SK-N-SH treated with all-trans-retinoic acid at 6 μM for 48 hours (cell line): ENCODE measurements around the gene SCN8A.
A peak's percentile ranks its signal among the peaks of the same experiment; 100 is the strongest.

Source experiments
- ATAC-seq: fragments of 200-7000 bp; cut with Tn5 transposase; 3 replicates; pipeline ENCODE4 v1.9.1; 2020; ENCODE audit warnings: mild to moderate bottlenecking, moderate library complexity
- ARNTL ChIP-seq: fragments of 450-650 bp; formaldehyde crosslinking; IDR thresholded peaks from 2 replicates; pipeline ENCODE4 v1.5.0; 2020; ENCODE audit warnings: low read depth, mild to moderate bottlenecking, moderate library complexity, borderline replicate concordance
- BACH2 ChIP-seq: fragments of 250-450 bp; sonication (Bioruptor Pico); IDR thresholded peaks from 2 replicates; pipeline ENCODE4 v1.9.0; 2021; ENCODE audit warnings: mild to moderate bottlenecking, borderline replicate concordance
- CSDC2 ChIP-seq: fragments of 250-450 bp; sonication (Bioruptor Pico); IDR thresholded peaks from 2 replicates; pipeline ENCODE4 v1.5.0; 2020; ENCODE audit warnings: mild to moderate bottlenecking, moderate library complexity
- ESRRG ChIP-seq: fragments of 250-450 bp; sonication (Bioruptor Pico); IDR thresholded peaks from 2 replicates; pipeline ENCODE4 v1.6.1; 2021; ENCODE audit warnings: mild to moderate bottlenecking
- GLIS3 ChIP-seq: fragments of 250-450 bp; sonication (Bioruptor Pico); IDR thresholded peaks from 2 replicates; pipeline ENCODE4 v1.5.0; 2020; ENCODE audit warnings: mild to moderate bottlenecking, moderate library complexity
- ISL1 ChIP-seq: fragments of 250-450 bp; sonication (Bioruptor Pico); IDR thresholded peaks from 2 replicates; pipeline ENCODE4 v2.1.2; 2022; ENCODE audit warnings: mild to moderate bottlenecking, moderate library complexity
- PPARA ChIP-seq: fragments of 250-450 bp; sonication (Bioruptor Pico); IDR thresholded peaks from 2 replicates; pipeline ENCODE4 v1.5.0; 2020; ENCODE audit warnings: mild to moderate bottlenecking, borderline replicate concordance
- RARB ChIP-seq: fragments of 250-450 bp; sonication (Bioruptor Pico); IDR thresholded peaks from 2 replicates; pipeline ENCODE4 v1.8.0; 2021; ENCODE audit warnings: mild to moderate bottlenecking, moderate library complexity
- SNAI2 ChIP-seq: fragments of 250-450 bp; sonication (Bioruptor Pico); IDR thresholded peaks from 2 replicates; pipeline ENCODE4 v1.5.0; 2020; ENCODE audit warnings: mild to moderate bottlenecking, moderate library complexity
- TCF4 ChIP-seq: fragments of 250-450 bp; sonication (Bioruptor Pico); IDR thresholded peaks from 2 replicates; pipeline ENCODE4 v1.8.0; 2021; ENCODE audit warnings: mild to moderate bottlenecking, moderate library complexity, borderline replicate concordance
- TOX ChIP-seq: fragments of 250-450 bp; sonication (Bioruptor Pico); IDR thresholded peaks from 2 replicates; pipeline ENCODE4 v1.8.0; 2021; ENCODE audit warnings: mild to moderate bottlenecking, moderate library complexity, borderline replicate concordance
- ZFP3 ChIP-seq: fragments of 250-450 bp; sonication (Bioruptor Pico); IDR thresholded peaks from 2 replicates; pipeline ENCODE4 v1.5.0; 2020; ENCODE audit warnings: mild to moderate bottlenecking, moderate library complexity
- ZFP30 ChIP-seq: fragments of 450-650 bp; formaldehyde crosslinking; IDR thresholded peaks from 2 replicates; pipeline ENCODE4 v1.5.0; 2022; ENCODE audit warnings: mild to moderate bottlenecking, moderate library complexity
- ZNF565 ChIP-seq: fragments of 450-650 bp; formaldehyde crosslinking; conservative IDR thresholded peaks from 2 replicates; pipeline ENCODE4 v1.5.0; 2020; ENCODE audit warnings: low read depth, mild to moderate bottlenecking, moderate library complexity
- ZNF70 ChIP-seq: fragments of 450-650 bp; formaldehyde crosslinking; IDR thresholded peaks from 2 replicates; pipeline ENCODE4 v1.5.0; 2020; ENCODE audit warnings: mild to moderate bottlenecking, moderate library complexity
- ZNF8 ChIP-seq: fragments of 450-650 bp; formaldehyde crosslinking; IDR thresholded peaks from 2 replicates; pipeline ENCODE4 v1.5.0; 2020; ENCODE audit warnings: mild to moderate bottlenecking, moderate library complexity
- TF ChIP-seq, protein P1 (sequence below): fragments of 250-450 bp; sonication (Bioruptor Pico); IDR thresholded peaks from 2 replicates; pipeline ENCODE4 v1.5.1; 2021; ENCODE audit warnings: mild to moderate bottlenecking, moderate library complexity
- TF ChIP-seq, protein P2 (sequence below): fragments of 250-450 bp; sonication (Bioruptor Pico); IDR thresholded peaks from 2 replicates; pipeline ENCODE4 v1.5.1; 2020; ENCODE audit warnings: low read depth, mild to moderate bottlenecking, moderate library complexity
- TF ChIP-seq, protein P3 (sequence below): fragments of 250-450 bp; sonication (Bioruptor Pico); IDR thresholded peaks from 2 replicates; pipeline ENCODE4 v1.8.0; 2020; ENCODE audit warnings: mild to moderate bottlenecking, moderate library complexity, borderline replicate concordance
- TF ChIP-seq, protein P4 (sequence below): fragments of 250-450 bp; sonication (Bioruptor Pico); IDR thresholded peaks from 2 replicates; pipeline ENCODE4 v1.5.0; 2020; ENCODE audit warnings: mild to moderate bottlenecking, moderate library complexity

SCN8A gene

DNA sequence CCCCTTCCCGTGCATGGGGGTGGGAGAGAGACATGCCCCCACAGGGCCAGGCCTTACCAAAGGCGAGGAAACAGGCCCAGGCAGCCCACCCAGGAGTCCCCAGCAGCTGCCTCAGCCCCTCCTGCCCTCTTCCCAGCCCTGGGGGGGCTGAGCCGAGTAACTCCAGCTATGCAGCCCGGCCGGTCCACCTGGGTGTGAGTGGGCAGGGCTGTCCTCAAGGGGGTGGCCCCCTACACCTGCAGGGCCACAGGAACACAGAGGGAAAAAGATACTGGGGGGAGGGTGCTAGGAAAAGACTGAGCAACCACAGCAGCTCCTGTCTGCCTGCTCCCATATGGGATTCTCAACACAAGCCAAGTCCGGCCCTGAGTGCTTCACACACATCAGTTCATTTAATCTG lies 249.9 kb downstream of the SCN8A start (continued):
- TF ChIP-seq PPARA (CRISPR knock-in tag) (no peak), ESRRG (CRISPR knock-in tag) (no peak), BACH2 (CRISPR knock-in tag) (no peak), ZNF8 (CRISPR knock-in tag) (no peak)
- TF ChIP-seq, protein P1, sequence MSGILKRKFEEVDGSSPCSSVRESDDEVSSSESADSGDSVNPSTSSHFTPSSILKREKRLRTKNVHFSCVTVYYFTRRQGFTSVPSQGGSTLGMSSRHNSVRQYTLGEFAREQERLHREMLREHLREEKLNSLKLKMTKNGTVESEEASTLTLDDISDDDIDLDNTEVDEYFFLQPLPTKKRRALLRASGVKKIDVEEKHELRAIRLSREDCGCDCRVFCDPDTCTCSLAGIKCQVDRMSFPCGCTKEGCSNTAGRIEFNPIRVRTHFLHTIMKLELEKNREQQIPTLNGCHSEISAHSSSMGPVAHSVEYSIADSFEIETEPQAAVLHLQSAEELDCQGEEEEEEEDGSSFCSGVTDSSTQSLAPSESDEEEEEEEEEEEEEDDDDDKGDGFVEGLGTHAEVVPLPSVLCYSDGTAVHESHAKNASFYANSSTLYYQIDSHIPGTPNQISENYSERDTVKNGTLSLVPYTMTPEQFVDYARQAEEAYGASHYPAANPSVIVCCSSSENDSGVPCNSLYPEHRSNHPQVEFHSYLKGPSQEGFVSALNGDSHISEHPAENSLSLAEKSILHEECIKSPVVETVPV (CRISPR knock-in tag): no peak

DNA sequence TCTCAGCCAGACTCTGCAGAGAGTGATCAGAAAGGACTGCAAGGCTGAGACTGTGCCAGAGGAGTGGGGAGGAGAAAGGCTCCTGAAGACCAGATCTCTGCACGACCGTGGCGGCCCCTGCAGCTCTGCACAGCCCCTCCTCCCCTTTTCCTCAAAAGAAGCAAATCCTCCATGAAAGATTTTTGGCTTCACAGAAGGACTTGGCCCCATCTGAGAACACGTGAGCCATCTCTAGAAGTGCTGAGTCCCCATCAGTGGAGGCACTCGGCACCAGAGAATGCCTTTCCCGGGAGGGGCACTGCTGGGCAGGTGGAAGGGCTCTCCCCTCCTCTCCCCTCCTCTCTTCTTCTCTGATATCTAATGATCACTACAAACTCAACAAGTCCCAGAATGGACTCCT lies 250.7 kb downstream of the SCN8A start:
- TF ChIP-seq, protein P2, sequence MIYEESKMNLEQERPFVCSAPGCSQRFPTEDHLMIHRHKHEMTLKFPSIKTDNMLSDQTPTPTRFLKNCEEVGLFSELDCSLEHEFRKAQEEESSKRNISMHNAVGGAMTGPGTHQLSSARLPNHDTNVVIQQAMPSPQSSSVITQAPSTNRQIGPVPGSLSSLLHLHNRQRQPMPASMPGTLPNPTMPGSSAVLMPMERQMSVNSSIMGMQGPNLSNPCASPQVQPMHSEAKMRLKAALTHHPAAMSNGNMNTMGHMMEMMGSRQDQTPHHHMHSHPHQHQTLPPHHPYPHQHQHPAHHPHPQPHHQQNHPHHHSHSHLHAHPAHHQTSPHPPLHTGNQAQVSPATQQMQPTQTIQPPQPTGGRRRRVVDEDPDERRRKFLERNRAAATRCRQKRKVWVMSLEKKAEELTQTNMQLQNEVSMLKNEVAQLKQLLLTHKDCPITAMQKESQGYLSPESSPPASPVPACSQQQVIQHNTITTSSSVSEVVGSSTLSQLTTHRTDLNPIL (CRISPR knock-in tag): no peak
- TF ChIP-seq ARNTL (CRISPR knock-in tag) (no peak), GLIS3 (no peak), ISL1 (CRISPR knock-in tag) (no peak), ZFP3 (CRISPR knock-in tag) (no peak), ZNF8 (CRISPR knock-in tag) (no peak), TOX (no peak), ZNF70 (CRISPR knock-in tag) (no peak), ZFP30 (no peak), BACH2 (CRISPR knock-in tag) (no peak)
- TF ChIP-seq, protein P1 (CRISPR knock-in tag): no peak
- TF ChIP-seq, protein P3, sequence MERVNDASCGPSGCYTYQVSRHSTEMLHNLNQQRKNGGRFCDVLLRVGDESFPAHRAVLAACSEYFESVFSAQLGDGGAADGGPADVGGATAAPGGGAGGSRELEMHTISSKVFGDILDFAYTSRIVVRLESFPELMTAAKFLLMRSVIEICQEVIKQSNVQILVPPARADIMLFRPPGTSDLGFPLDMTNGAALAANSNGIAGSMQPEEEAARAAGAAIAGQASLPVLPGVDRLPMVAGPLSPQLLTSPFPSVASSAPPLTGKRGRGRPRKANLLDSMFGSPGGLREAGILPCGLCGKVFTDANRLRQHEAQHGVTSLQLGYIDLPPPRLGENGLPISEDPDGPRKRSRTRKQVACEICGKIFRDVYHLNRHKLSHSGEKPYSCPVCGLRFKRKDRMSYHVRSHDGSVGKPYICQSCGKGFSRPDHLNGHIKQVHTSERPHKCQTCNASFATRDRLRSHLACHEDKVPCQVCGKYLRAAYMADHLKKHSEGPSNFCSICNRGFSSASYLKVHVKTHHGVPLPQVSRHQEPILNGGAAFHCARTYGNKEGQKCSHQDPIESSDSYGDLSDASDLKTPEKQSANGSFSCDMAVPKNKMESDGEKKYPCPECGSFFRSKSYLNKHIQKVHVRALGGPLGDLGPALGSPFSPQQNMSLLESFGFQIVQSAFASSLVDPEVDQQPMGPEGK (CRISPR knock-in tag): no peak
- ATAC-seq: no peak

DNA sequence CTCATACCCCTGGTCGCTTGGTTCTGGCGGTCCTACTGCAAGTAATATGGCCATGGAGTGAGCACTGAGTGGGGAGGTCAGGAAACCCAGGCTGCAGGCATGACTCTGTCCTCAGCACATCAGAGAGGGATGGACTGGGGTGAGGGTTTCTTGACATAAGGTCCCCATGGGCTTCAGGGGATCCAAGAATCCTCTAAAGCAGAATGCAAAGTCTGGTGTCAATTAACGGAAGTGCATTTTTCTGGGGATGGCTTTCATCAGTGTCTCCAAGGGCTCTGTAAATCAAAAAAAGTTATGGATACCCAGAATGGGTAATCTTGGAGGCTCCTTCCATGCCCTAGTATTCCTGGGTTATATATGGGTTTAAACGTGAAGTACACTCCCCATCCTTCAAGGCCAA lies 253.8 kb downstream of the SCN8A start:
- TF ChIP-seq ZNF565 (CRISPR knock-in tag): no peak
- TF ChIP-seq ESRRG (CRISPR knock-in tag): no peak
- TF ChIP-seq CSDC2: no peak
- TF ChIP-seq, all 23 proteins: peak for 0
- no peak for ATAC-seq

- TF ChIP-seq, protein P1 (CRISPR knock-in tag): no peak
- TF ChIP-seq SNAI2 (CRISPR knock-in tag) (no peak), ISL1 (CRISPR knock-in tag) (no peak), PPARA (CRISPR knock-in tag) (no peak), TOX (no peak), TCF4 (CRISPR knock-in tag) (peak; percentile 60), RARB (no peak)
- TF ChIP-seq, protein P2 (CRISPR knock-in tag): no peak
- TF ChIP-seq, protein P4, sequence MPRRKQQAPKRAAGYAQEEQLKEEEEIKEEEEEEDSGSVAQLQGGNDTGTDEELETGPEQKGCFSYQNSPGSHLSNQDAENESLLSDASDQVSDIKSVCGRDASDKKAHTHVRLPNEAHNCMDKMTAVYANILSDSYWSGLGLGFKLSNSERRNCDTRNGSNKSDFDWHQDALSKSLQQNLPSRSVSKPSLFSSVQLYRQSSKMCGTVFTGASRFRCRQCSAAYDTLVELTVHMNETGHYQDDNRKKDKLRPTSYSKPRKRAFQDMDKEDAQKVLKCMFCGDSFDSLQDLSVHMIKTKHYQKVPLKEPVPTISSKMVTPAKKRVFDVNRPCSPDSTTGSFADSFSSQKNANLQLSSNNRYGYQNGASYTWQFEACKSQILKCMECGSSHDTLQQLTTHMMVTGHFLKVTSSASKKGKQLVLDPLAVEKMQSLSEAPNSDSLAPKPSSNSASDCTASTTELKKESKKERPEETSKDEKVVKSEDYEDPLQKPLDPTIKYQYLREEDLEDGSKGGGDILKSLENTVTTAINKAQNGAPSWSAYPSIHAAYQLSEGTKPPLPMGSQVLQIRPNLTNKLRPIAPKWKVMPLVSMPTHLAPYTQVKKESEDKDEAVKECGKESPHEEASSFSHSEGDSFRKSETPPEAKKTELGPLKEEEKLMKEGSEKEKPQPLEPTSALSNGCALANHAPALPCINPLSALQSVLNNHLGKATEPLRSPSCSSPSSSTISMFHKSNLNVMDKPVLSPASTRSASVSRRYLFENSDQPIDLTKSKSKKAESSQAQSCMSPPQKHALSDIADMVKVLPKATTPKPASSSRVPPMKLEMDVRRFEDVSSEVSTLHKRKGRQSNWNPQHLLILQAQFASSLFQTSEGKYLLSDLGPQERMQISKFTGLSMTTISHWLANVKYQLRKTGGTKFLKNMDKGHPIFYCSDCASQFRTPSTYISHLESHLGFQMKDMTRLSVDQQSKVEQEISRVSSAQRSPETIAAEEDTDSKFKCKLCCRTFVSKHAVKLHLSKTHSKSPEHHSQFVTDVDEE: no peak
- peak; percentile 15; the same call in 1 of the 3 replicates for ATAC-seq
Measured at GRCh38 chr12:51845482-51845881, 254.4 kb downstream of the SCN8A start.
